Right atrium auricular region (tissue), 2 donors: ENCODE data around the gene TARM1. TPM values are rescaled to one million over a fixed set of nuclear protein-coding genes. Genes with fewer than 3 reads are reported as not detected.

Experiments
- DNase-seq: peaks from one replicate; pipeline ENCODE4 v3.0.0-alpha.2; 2019; ENCODE audit warnings: low spot score
- H3K27ac ChIP-seq, 2 donors: fragments of 200-600 bp; sonication (generic); 1 replicate in 1 of 2; 2 replicates in 1 of 2; pipeline ENCODE4 v1.5.1; 2016 to 2019
- H3K27me3 ChIP-seq, 2 donors: fragments of 200-600 bp; sonication (generic); one replicate each; pipeline versions ENCODE4 v1.5.1 to v1.6.0; 2017 to 2019
- H3K36me3 ChIP-seq: fragments of 200-600 bp; sonication (generic); one replicate; pipeline ENCODE4 v1.5.1; 2016
- H3K4me1 ChIP-seq, 2 donors: fragments of 200-600 bp; sonication (generic); one replicate each; pipeline versions ENCODE4 v1.5.1 to v1.6.0; 2017 to 2019
- H3K4me3 ChIP-seq, 2 donors: fragments of 200-600 bp; sonication (generic); 1 replicate in 1 of 2; 2 replicates in 1 of 2; pipeline ENCODE4 v1.5.1; 2017 to 2019; ENCODE audit warnings: mild to moderate bottlenecking in 1 of 2, moderate library complexity in 1 of 2
- H3K9me3 ChIP-seq, 2 donors: fragments of 200-600 bp; sonication (generic); one replicate each; pipeline ENCODE4 v1.5.1; 2019
- CTCF ChIP-seq, 2 donors: fragments of 200-600 bp; sonication (generic); IDR thresholded peaks; one replicate each; pipeline ENCODE4 v1.5.1; 2019; ENCODE audit warnings: antibody characterized with exemption in 2 of 2
- total RNA-seq, 2 donors: library from RNA; depleted of rRNA; stranded (reverse); fragments of >200 nt; gene quantifications; one replicate each; pipeline ENCODE4 v1.1.0, GENCODE V29; 2016

TARM1 gene
- total RNA-seq: not detected

GRCh38 chr19:54081032-54081431 is at the start of gene TARM1:
Gene TARM1, minus strand, starts transcription at chr19:54081365. Its CDS starts 25 bp downstream, at chr19:54081340.
- Histone ChIP-seq H3K27ac (no peak within 1 kb of the TSS), H3K4me3 (no peak within 1 kb of the TSS), H3K4me1 (no peaks in the 10 kb centered on the region), H3K36me3 (no peaks in the 10 kb centered on the region), H3K9me3 (peaks cover 0 to 15% of the 10 kb centered on the region in 2 donors), H3K27me3 (no peaks in the 10 kb centered on the region)
- no peak for DNase-seq
- no peak for TF ChIP-seq CTCF (IDR thresholded peaks at IDR 0.05)

DNA sequence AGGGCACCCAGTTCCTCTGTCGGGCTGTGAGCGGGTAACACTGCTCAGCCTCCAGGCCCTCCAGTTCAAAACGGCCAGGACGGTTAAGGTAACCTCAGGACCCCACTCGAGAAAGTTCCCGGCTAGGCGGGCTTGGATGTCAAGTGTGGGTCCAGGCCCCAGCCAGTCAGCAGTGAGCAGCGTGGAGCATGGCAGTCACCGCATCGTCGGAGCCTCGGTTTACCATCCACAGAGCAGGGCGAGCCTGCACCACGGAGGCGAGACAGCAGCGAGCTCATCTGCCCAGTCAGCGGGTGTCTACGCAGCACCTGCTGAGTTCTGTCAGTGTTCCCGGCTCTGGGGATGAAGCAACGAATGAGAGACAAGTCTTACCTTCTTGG is 48.4 kb upstream of the TARM1 start:
- H3K27ac ChIP-seq: no peak overlapping the region
- no peaks in the 10 kb centered on the region for H3K9me3 ChIP-seq
- TF ChIP-seq CTCF (IDR thresholded peaks at IDR 0.05): no peak
- H3K36me3 ChIP-seq: peaks cover 67% of the 10 kb centered on the region
- DNase-seq: no peak
- no peak overlapping the region for H3K4me3 ChIP-seq
- no peaks in the 10 kb centered on the region for H3K4me1 ChIP-seq
- H3K27me3 ChIP-seq: no peaks in the 10 kb centered on the region

DNA sequence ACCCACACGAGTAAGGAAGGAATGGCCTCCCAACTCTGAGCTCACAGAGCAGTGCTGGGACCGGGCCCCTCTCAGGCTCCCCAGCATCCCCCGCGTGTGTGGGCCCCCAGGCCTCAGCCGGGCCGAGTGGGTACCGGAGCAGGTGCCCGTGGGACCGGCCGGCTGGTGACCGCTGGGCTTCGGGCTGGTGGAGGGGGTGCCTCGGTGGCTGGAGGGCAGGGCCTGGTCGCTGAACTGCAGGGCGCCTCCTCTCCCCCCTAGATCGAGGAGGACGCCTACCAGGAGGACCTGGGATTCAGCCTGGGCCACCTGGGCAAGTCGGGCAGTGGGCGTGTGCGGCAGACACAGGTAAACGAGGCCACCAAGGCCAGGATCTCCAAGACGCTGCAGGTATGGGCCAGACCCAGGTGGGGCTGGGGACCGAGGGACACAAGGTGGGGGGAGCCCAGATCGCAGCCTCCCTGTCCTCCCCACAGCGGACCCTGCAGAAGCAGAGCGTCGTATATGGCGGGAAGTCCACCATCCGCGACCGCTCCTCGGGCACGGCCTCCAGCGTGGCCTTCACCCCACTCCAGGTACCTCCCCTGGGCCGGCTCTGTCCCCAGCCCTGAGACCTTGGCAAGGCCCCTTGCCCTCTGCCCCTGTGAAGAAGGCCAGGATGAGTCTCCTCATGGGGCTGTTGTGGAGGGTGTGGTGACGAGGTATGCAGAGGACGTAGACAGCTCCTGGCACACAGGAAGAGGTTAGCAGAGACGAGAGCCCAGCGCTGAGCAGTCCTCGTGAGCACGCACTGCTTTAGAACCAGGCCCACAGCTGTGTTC is 47.8 kb upstream of the TARM1 start:
- Histone ChIP-seq H3K9me3 (no peaks in the 10 kb centered on the region), H3K4me3 (no peak overlapping the region), H3K27me3 (no peaks in the 10 kb centered on the region), H3K27ac (no peak overlapping the region), H3K4me1 (no peaks in the 10 kb centered on the region), H3K36me3 (peaks cover 73% of the 10 kb centered on the region)
- DNase-seq: no peak
- no peak for TF ChIP-seq CTCF (IDR thresholded peaks at IDR 0.05)

GRCh38 chr19:54128441-54128725 is 47.2 kb upstream of the TARM1 start:
- Histone ChIP-seq H3K36me3 (peaks cover 79% of the 10 kb centered on the region), H3K4me1 (no peaks in the 10 kb centered on the region), H3K27ac (no peak overlapping the region), H3K9me3 (no peaks in the 10 kb centered on the region), H3K4me3 (no peak overlapping the region), H3K27me3 (no peaks in the 10 kb centered on the region)
- no peak for TF ChIP-seq CTCF (IDR thresholded peaks at IDR 0.05)
- DNase-seq: no peak

DNA sequence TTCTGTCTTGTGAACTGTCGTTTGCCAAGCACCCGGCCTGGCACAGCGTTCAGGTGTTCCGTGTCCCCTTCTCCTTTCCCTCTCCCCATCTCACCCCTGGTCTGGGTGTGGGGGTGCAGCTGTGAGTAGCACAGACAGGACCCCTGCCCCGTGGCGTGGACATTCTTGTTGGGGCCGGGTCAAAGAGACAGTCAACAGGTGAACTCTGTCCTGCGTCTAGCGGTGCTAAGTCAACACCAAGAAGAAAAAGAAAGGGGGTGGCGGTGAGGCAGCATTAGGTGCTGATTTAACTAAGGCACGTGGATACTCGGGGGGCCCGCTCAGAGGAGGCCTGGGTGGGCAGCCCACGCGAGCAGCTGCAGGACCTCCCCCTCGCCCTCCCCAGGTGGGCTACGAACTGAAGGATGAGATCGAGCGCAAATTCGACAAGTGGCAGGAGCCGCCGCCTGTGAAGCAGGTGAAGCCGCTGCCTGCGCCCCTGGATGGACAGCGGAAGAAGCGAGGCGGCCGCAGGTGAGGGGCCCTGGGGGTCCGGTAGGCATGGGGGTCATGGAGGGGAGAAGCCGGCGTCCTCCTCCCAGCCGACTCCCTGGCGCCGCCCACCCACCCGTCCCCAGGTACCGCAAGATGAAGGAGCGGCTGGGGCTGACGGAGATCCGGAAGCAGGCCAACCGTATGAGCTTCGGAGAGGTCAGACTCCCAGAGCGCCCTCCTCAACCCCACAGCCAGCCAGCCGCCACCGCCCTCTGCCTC is 46.7 kb upstream of the TARM1 start:
- Histone ChIP-seq H3K4me1 (no peaks in the 10 kb centered on the region), H3K27me3 (no peaks in the 10 kb centered on the region), H3K9me3 (no peaks in the 10 kb centered on the region), H3K4me3 (no peak overlapping the region), H3K36me3 (peaks cover 84% of the 10 kb centered on the region), H3K27ac (no peak overlapping the region)
- no peak for TF ChIP-seq CTCF (IDR thresholded peaks at IDR 0.05)
- no peak for DNase-seq
